ENCODE measurements around the gene AUTS2.

- TF ChIP-seq POLR2AphosphoS5 (IDR thresholded peaks at IDR 0.05; ENCODE audit: low read depth, low read length) (no peak), POLR2A (IDR thresholded peaks at IDR 0.05; ENCODE audit: low read depth, low read length) (no peak), TAF1 (IDR thresholded peaks at IDR 0.05; ENCODE audit: borderline replicate concordance, low read depth, low read length) (no peak)
Measured at GRCh38 chr7:70393956-70394355, 795.7 kb downstream of the AUTS2 start.
